C4-2B (cell line): Measurements from ENCODE around the gene H1-8.

Source experiments
- ZFX ChIP-seq: fragments of 450-650 bp; IDR thresholded peaks from 2 replicates; pipeline ENCODE4 v1.6.1; 2017
- TF ChIP-seq, protein P1 (sequence below): fragments of 450-650 bp; conservative IDR thresholded peaks from 2 replicates; pipeline ENCODE4 v1.5.1; 2017; ENCODE audit warnings: mild to moderate bottlenecking

DNA sequence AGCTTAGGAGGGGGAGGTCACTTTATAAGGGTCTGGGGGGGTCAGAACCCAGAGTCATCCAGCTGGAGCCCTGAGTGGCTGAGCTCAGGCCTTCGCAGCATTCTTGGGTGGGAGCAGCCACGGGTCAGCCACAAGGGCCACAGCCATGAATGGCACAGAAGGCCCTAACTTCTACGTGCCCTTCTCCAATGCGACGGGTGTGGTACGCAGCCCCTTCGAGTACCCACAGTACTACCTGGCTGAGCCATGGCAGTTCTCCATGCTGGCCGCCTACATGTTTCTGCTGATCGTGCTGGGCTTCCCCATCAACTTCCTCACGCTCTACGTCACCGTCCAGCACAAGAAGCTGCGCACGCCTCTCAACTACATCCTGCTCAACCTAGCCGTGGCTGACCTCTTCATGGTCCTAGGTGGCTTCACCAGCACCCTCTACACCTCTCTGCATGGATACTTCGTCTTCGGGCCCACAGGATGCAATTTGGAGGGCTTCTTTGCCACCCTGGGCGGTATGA, 14.3 kb upstream of the H1-8 start, which contains the start of gene RHO:
- TF ChIP-seq, protein P1, sequence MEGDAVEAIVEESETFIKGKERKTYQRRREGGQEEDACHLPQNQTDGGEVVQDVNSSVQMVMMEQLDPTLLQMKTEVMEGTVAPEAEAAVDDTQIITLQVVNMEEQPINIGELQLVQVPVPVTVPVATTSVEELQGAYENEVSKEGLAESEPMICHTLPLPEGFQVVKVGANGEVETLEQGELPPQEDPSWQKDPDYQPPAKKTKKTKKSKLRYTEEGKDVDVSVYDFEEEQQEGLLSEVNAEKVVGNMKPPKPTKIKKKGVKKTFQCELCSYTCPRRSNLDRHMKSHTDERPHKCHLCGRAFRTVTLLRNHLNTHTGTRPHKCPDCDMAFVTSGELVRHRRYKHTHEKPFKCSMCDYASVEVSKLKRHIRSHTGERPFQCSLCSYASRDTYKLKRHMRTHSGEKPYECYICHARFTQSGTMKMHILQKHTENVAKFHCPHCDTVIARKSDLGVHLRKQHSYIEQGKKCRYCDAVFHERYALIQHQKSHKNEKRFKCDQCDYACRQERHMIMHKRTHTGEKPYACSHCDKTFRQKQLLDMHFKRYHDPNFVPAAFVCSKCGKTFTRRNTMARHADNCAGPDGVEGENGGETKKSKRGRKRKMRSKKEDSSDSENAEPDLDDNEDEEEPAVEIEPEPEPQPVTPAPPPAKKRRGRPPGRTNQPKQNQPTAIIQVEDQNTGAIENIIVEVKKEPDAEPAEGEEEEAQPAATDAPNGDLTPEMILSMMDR: no peak
- no peak for TF ChIP-seq ZFX
